Transverse colon (tissue), 4 donors: ENCODE data around the gene OR5K3. TPM values are rescaled to one million over a fixed set of nuclear protein-coding genes. Genes with fewer than 3 reads are reported as not detected.

Experiments used
- DNase-seq: peaks from one replicate; pipeline ENCODE4 v3.0.0-alpha.2; 2019
- H3K27ac ChIP-seq, 4 donors: fragments of 200-600 bp; sonication (generic); 2 replicates each; pipeline ENCODE4 v1.5.1; 2016 to 2018; ENCODE audit warnings: inconsistent platforms in 4 of 4
- H3K27me3 ChIP-seq: fragments of 200-600 bp; sonication (generic); 2 replicates; pipeline ENCODE4 v1.5.1; 2017; ENCODE audit warnings: inconsistent platforms
- H3K36me3 ChIP-seq, 4 donors: fragments of 200-600 bp; sonication (generic); 2 replicates each; pipeline ENCODE4 v1.5.1; 2017 to 2019; ENCODE audit warnings: inconsistent platforms in 4 of 4
- H3K4me1 ChIP-seq, 4 donors: fragments of 200-600 bp; sonication (generic); 2 replicates each; pipeline ENCODE4 v1.5.1; 2017 to 2020; ENCODE audit warnings: inconsistent platforms in 4 of 4
- H3K4me3 ChIP-seq, 4 donors: fragments of 200-600 bp; sonication (generic); 1 replicate in 1 of 4; 2 replicates in 3 of 4; pipeline versions ENCODE4 v1.5.1 to v1.6.1; 2017 to 2019; ENCODE audit warnings: inconsistent platforms in 4 of 4
- H3K9me3 ChIP-seq, 2 donors: fragments of 200-600 bp; sonication (generic); 2 replicates each; pipeline ENCODE4 v1.5.1; 2017 to 2019; ENCODE audit warnings: inconsistent platforms in 2 of 2
- EP300 ChIP-seq: sonication (generic); formaldehyde crosslinking; IDR thresholded peaks from one replicate; pipeline ENCODE4 v1.6.1; 2017; ENCODE audit warnings: antibody characterized with exemption, low read depth
- POLR2A ChIP-seq: fragments of 450-650 bp; IDR thresholded peaks from one replicate; pipeline ENCODE4 v1.6.1; 2016; ENCODE audit warnings: antibody characterized with exemption, mild to moderate bottlenecking, moderate library complexity
- POLR2AphosphoS5 ChIP-seq, 3 donors: sonication (generic); formaldehyde crosslinking; IDR thresholded peaks; one replicate each; pipeline ENCODE4 v1.6.1; 2016; ENCODE audit warnings: antibody characterized with exemption in 3 of 3
- WGBS, 2 donors: methylation state at CpG; one replicate each; pipeline ENCODE4 v1.1.5; 2018; ENCODE audit warnings: low coverage in 1 of 2; 5-methylcytosine and 5-hydroxymethylcytosine counted together
- in situ Hi-C, 4 donors: fragments of 200-750 bp; cut with MboI; loops; one replicate each; pipeline versions ENCODE4 v1.15.0 to v1.15.1; 2017; ENCODE audit warnings: low sequenced_read_pairs in 3 of 4, low pct_ligation_motif_present in 1 of 4, low pct_unique_long_range_greater_than_20kb in 1 of 4
- intact Hi-C: fragments of 100-400 bp; cut with DNase I; formaldehyde crosslinking; loops from one replicate; pipeline ENCODE4 v1.15.1; 2023; ENCODE audit warnings: low total_unique reads
- total RNA-seq, 4 donors: library from RNA; depleted of rRNA; stranded (reverse); fragments of >200 nt; gene quantifications; one replicate each; pipeline ENCODE4 v1.1.0, GENCODE V29; 2016
- TF ChIP-seq, protein P1 (sequence below), 5 experiments: fragments of 200-600 bp in 3 of 5; fragments of 450-650 bp in 2 of 5; sonication (generic) in 3 of 5; IDR thresholded peaks; 1 replicate in 2 of 5; 2 replicates in 3 of 5; pipeline ENCODE4 v1.5.1; 2016 to 2017; ENCODE audit warnings: antibody characterized with exemption in 5 of 5, inconsistent platforms in 3 of 5, mild to moderate bottlenecking in 2 of 5, moderate library complexity in 1 of 5

Gene OR5K3
- total RNA-seq, 4 donors from 2014 or later = not detected

DNA sequence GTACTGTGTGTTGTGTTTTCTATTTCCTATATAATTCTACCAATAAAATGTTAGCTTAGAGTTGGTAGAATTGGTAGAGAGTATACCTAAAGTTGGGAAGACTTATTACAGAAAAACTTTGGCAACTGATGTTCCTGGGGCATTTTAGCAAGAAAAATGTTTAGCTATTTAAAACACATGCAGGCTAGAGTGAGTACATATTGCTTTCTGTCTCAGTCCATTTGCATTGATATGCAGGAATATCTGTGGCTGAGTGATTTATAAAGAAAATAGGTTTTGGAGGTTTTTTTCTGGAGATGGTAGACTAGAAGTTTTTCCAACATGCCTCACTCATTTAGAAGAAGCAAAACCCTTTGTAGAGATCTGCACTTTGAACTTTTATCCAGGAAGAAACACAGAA lies 42.1 kb downstream of the OR5K3 start:
- no peak for DNase-seq
- TF ChIP-seq POLR2AphosphoS5 (IDR thresholded peaks at IDR 0.05) (no peak), POLR2A (no peak), EP300 (no peak)
- TF ChIP-seq, protein P1, sequence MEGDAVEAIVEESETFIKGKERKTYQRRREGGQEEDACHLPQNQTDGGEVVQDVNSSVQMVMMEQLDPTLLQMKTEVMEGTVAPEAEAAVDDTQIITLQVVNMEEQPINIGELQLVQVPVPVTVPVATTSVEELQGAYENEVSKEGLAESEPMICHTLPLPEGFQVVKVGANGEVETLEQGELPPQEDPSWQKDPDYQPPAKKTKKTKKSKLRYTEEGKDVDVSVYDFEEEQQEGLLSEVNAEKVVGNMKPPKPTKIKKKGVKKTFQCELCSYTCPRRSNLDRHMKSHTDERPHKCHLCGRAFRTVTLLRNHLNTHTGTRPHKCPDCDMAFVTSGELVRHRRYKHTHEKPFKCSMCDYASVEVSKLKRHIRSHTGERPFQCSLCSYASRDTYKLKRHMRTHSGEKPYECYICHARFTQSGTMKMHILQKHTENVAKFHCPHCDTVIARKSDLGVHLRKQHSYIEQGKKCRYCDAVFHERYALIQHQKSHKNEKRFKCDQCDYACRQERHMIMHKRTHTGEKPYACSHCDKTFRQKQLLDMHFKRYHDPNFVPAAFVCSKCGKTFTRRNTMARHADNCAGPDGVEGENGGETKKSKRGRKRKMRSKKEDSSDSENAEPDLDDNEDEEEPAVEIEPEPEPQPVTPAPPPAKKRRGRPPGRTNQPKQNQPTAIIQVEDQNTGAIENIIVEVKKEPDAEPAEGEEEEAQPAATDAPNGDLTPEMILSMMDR (IDR thresholded peaks at IDR 0.05) = no peak
- Histone ChIP-seq H3K4me1 (no peaks in the 10 kb centered on the region), H3K36me3 (no peaks in the 10 kb centered on the region), H3K9me3 (peaks cover 0 to 12% of the 10 kb centered on the region in 2 donors), H3K27ac (no peak overlapping the region), H3K27me3 (no peaks in the 10 kb centered on the region), H3K4me3 (no peak overlapping the region)
- in situ Hi-C loops (no loop called here), intact Hi-C loops (no loop called here)

DNA sequence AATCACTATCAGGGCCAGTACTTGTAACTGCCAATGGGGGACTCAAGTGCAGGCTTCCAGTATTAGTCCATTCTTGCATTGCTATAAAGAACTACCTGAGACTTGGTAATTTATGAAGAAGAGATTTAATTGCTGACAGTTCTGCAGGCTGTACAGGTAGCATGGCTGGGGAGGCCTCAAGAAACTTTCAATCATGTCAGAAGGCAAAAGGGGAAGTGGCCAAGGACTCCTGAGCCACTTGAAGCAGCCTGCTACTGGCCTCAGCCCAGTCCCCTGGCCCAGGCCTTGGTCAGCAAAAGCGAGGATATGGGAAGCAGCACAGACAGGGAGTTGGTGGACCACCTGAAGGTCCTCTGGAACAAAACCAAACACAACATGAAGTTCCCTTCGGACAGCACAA lies 43.3 kb downstream of the OR5K3 start:
- no peaks in the 10 kb centered on the region for H3K4me1 ChIP-seq
- no peaks in the 10 kb centered on the region for H3K36me3 ChIP-seq
- no peak overlapping the region for H3K27ac ChIP-seq
- intact Hi-C loops (no loop called here), in situ Hi-C loops (no loop called here)
- WGBS, 2 donors = 0 to 31% methylated on average over 1 to 2 of the region's 2 CpGs
- no peaks in the 10 kb centered on the region for H3K27me3 ChIP-seq
- peaks cover 0 to 12% of the 10 kb centered on the region in 2 donors for H3K9me3 ChIP-seq
- TF ChIP-seq POLR2A (no peak), EP300 (no peak), POLR2AphosphoS5 (IDR thresholded peaks at IDR 0.05) (no peak)
- TF ChIP-seq, protein P1 (IDR thresholded peaks at IDR 0.05) = no peak
- H3K4me3 ChIP-seq = no peak overlapping the region
- no peak for DNase-seq

DNA sequence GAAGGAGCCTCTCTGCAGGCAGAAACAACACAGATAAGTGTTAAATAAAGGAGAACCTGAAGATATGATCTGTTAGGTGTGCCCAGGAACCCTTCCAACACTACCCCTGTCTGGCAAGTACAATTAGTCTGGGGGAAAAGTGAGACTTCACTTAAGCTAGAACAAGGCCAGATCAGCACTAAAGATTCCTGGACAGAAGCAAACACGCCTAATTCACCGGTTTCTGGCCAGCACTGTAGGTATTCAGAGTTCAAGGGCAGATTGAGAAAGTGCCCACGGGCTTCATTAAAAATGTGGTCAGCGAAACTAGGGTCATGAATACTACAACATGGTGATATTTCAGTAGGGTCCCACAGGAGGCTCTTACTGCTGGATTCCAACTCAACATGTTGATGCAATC lies 43.9 kb downstream of the OR5K3 start:
- H3K27ac ChIP-seq = no peak overlapping the region
- in situ Hi-C loops (no loop called here), intact Hi-C loops (no loop called here)
- no peaks in the 10 kb centered on the region for H3K4me1 ChIP-seq
- no peaks in the 10 kb centered on the region for H3K27me3 ChIP-seq
- TF ChIP-seq EP300 = no peak
- TF ChIP-seq, protein P1 (IDR thresholded peaks at IDR 0.05) = no peak
- TF ChIP-seq POLR2A = no peak
- no peak for TF ChIP-seq POLR2AphosphoS5 (IDR thresholded peaks at IDR 0.05)
- H3K4me3 ChIP-seq = no peak overlapping the region
- peaks cover 0 to 10% of the 10 kb centered on the region in 2 donors for H3K9me3 ChIP-seq
- WGBS, 2 donors = 78 to 82% methylated on average over 4 of the region's 4 CpGs
- no peak for DNase-seq
- no peaks in the 10 kb centered on the region for H3K36me3 ChIP-seq

- no peaks in the 10 kb centered on the region for H3K9me3 ChIP-seq
- no peak for TF ChIP-seq POLR2A
- TF ChIP-seq EP300 = no peak
- in situ Hi-C loops = no loop called here
- H3K4me1 ChIP-seq = peaks cover 0 to 4% (median 0%) of the 10 kb centered on the region in 4 donors
- no peak overlapping the region for H3K4me3 ChIP-seq
- no peaks in the 10 kb centered on the region for H3K27me3 ChIP-seq
- intact Hi-C loops = no loop called here
- no peaks in the 10 kb centered on the region for H3K36me3 ChIP-seq
- DNase-seq = no peak
- H3K27ac ChIP-seq = no peak overlapping the region
Observed at GRCh38 chr3:98440283-98440682, 49.8 kb downstream of the OR5K3 start.

Other genes starting within 250 kb of the OR5K3 start
- gene OR5H14, start 243.2 kb upstream of the OR5K3 start, total RNA-seq = not detected
- gene OR5H15, start 224.0 kb upstream of the OR5K3 start, total RNA-seq = not detected
- not detected for gene OR5H6, start 126.4 kb upstream of the OR5K3 start, total RNA-seq
- not detected for gene OR5H2, start 108.2 kb upstream of the OR5K3 start, total RNA-seq
- not detected for gene OR5K4, start 36.8 kb upstream of the OR5K3 start, total RNA-seq
- not detected for gene OR5K1, start 72.5 kb downstream of the OR5K3 start, total RNA-seq
- gene OR5K2, start 107.0 kb downstream of the OR5K3 start, total RNA-seq = not detected
- 100 to 1,000 TPM; 105 to 202 (median 162) TPM for gene CLDND1, start 132.2 kb downstream of the OR5K3 start, total RNA-seq
- gene GPR15, start 141.3 kb downstream of the OR5K3 start, total RNA-seq = 10 to 100 TPM in 1 of 4 donors, 1 to 10 TPM in 2, under 1 TPM in 1; 0.60 to 11.7 (median 5.5) TPM
- gene CPOX, start 202.9 kb downstream of the OR5K3 start, total RNA-seq = 10 to 100 TPM; 17.9 to 30.7 (median 26.3) TPM